GM18951 (cell line): ENCODE measurements around the gene P2RX3.
"Not testable (repeated sequence)": the region's sequence is repeated elsewhere in the genome, so short reads cannot be mapped to it uniquely, and the experiment has no call there.

Experiments used
- POLR2A ChIP-seq: IDR thresholded peaks from 4 replicates; pipeline ENCODE4 v1.6.1; 2011; ENCODE audit warnings: mild to moderate bottlenecking; ENCODE audit not compliant: insufficient read length, insufficient read depth; ENCODE audit errors: extremely low read depth
- in situ Hi-C: fragments of 300-500 bp; cut with MboI; formaldehyde crosslinking; loops from one replicate; pipeline ENCODE4 v1.12.0; 2022; ENCODE audit warnings: low sequenced_read_pairs, mixed read lengths, inconsistent platforms; ENCODE audit not compliant: unreplicated experiment

Gene P2RX3

DNA sequence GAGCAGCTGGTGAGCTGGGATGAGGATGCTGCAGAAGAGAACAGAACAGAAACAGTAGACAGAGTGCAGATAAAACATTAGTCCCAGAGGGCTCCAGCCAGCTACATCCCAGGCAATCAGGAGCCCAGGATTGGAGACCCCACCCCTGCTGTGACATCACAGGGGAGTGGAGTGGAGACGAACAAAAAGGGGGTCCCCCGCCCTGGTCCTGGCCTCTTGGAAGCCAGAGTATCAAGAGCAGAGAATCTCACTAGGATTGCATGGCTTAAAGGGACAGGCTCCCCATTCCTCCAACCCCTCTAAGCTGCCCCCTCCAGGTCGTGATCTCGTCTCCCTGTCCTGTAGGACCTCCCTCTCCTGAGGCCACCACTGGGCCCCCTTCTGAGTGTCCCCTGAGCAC lies at the start of gene P2RX3:
Gene P2RX3 (plus strand): TSS at position 211 of the 400 bp plus-strand sequence. CDS start 199 bp downstream, outside the sequence.
- in situ Hi-C loops = no loop called here

DNA sequence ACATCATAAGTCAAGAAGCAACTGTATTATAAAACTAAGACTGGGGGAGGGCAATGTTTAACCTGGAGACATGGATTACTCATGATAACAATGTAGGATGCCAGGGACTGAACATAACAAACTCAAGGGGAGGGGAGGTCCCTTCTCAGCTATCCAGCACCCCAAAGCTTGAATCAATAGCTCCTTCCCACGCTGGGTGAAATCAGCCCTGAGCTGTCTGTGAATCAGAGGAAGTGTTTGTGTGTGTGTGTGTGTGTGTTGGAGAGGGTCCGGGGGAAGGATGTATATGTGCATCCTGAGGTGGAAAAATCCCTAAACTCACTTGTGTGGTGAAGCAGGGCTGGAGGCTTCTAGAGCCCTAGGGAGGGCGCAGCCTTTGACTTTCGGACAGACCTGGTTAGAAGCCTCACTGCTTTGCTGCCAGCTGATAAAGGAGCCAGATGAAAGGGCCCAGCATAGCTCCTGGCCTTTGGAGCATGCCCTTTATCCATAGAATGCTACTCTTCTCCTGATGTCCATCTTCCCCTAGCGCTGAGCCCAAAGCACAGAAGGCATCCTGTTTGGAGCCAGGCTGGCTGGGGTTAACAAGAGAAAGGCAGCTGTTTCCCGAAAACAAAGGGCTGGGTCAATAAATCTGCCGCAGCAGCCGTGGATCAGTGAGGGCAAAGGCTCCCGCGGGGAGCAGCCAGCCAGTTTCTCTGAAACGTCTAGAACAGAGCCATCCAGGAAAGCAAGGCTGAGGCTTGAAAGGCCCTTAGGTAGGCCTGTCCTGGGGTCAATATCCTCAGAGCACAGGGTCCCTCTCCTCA lies 49.2 kb upstream of the P2RX3 start:
- in situ Hi-C loops = no loop called here
- no peak for TF ChIP-seq POLR2A

More for the DNA sequence above, at the start of gene P2RX3:
- TF ChIP-seq POLR2A = no peak

DNA sequence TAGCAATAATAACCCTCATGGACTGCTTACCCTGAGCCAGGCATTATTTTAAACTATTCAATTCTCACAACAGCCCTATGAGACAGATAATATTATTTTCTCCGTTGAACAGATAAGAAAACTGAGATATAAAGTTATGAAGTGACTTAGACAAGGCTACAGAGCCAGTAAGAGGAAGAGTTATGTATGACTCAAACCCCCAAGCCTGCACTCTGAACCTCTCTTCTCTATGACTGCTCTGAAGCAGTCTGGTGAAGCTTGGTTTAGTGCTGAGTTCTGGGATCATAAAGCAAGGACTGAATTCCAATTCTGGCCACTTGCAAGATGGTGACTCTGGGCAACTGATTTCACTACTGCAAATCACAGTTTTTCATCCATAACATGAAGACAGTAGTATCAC lies 47.9 kb upstream of the P2RX3 start:
- in situ Hi-C loops = no loop called here
- no peak for TF ChIP-seq POLR2A

DNA sequence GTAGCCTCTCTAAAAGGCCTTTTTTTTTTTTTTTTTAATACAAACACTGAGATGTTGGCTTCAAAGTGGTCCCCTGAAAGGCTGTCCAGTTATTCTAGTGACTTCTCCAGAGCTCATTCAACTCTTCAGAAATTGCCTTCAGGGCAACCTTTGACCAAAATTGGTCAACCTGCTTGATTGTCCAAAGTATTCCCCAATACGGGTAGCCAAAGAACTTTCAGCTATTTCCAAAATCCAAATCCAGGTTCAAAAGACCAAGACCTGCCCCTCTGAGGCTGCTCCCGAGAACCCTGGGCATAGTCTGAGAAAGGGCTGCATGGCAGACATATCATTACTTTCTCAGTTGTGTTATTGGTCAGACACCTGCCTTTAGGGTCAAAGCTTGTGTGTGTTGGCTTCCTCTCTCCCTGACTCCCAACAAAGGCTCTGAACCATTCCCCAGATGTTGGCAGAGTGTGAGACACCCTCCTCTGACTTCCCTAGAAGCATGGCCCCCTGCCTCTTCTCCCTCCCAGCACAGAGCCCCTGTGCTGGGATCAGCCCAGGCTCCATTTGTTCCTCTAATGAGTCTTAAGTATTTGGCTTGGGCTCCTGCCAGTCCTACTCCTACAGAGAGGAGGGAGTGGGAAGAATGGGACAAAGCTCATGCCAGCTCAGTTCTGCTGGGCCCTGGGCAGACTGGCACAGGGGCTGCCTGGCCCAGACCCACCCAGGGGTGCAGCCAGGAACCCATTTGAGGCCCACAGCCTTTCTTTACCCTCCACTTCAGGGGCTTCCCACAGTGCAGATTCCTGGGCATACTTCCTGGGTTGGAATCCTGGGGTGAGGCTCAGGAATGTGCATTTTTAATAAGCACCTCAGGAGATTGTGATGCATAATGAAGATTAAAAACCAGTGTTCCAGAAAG lies 43.7 kb upstream of the P2RX3 start:
- TF ChIP-seq POLR2A = no peak
- in situ Hi-C loops = no loop called here

DNA sequence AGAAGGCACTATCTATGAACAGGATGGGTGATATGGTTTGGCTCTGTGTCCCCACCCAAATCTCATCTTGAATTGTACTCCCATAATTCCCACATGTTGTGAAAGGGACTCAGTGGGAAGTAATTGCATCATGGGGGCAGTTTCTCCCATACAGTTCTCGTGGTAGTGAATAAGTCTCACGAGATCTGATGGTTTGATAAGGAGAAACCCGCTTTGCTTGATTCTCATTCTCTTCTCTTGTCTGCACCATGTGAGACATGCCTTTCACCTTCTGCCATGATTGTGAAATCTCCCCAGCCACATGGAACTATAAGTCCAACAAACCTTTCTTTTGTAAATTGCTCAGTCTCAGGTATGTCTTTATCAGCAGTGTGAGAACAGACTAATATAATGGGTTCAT lies 41.9 kb upstream of the P2RX3 start:
- in situ Hi-C loops = not testable (repeated sequence)

DNA sequence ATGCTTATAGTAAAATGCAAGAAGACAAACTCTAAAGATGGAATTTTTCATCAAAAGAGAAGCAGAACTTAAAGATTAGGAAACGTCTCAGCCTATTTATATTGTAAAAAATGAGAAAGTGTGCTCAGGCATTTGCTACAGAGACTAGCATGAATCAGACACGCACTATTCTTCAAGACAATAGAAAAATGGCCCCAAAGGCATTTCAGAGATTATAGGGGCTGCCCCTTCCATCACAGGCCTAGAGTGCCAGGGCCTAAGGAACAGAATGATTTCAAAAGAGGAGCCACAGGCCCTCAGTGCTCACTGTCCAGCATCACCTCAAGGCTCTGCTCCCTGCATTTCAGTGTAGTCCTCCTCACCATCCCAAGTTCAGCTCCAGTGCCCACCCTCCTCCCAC lies 40.9 kb upstream of the P2RX3 start:
- in situ Hi-C loops = no loop called here
- no peak for TF ChIP-seq POLR2A

DNA sequence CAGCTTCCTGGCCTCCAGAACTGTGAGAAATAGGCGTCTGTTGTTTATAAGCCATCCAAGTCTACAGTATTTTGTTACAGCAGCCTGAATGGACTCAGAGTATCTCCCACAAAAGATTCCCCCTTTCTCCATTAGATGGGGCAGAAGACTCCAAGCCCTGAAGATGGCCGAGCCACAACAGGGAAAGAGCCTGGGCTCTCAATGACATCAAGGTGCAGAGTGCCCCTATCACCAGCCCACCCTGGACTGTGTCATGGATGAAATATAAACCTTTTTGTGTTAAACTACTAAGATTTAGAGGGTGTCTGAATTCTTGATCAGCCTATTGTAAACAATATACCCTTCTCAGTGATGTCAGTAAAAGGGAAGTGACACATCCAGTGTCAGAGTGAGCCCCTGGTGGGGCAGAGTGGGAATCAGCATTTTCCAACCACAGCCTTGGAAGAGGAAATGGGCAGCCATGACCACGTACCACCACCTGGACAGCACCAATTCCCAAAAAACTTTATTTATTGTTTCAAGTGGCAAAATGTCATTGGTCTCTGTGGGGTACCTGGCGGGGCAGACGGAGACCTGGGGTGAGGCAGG lies 38.9 kb upstream of the P2RX3 start:
- TF ChIP-seq POLR2A = no peak
- in situ Hi-C loops = no loop called here

DNA sequence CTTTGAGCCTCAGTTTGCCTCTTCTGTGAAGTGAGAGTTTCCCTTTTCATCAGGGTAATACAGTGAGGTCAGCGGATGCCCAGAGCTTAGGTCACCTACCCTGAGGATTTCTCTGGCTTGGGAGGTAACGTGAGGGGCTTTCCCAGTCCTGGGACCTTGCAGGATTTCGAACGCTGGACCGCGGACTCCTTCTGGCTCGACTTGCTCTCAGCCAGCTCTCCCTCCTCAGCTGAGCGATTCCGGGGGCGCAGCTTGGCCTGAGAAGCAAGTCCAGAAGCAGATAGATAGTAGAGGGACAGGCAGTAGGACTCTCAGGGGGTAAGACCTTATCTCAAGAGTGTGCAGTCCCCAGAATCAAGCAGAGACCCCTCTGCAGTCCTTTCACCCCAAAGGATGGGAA lies 37.4 kb upstream of the P2RX3 start:
- TF ChIP-seq POLR2A = no peak
- in situ Hi-C loops = no loop called here

DNA sequence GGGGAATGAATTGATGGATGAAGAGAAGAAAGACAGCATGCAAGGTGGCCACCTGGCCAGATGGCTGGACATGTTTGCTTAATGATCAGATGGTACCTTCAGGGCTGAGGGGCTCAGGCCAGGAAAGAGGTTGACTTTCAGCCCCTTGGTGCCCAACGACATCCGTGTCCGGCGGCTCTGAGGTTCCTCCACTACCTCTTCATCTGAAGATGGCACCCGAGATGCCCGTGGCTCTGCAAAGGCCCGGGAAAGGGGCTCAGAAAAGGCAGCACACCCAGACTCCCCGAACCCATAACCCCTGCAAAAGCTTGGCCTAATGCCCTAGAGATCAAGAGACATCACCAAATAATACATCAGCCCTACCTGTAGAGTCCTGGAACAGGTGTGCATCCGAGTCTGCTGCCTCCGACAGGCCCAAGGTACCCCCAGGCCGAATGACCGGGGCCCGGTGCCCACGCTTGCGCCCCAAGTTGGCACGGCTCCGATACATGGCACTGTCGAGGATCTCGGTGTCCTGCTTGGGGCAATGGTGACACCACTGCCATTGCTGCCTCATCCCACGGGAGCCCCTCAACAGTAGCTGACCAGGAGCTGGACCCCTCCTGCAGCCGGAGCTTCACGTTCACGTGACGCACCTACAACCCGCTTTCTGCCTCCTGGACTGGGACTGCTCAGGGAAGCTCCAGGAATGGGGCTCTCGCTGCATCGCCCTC lies 36.3 kb upstream of the P2RX3 start:
- TF ChIP-seq POLR2A = no peak
- in situ Hi-C loops = no loop called here

DNA sequence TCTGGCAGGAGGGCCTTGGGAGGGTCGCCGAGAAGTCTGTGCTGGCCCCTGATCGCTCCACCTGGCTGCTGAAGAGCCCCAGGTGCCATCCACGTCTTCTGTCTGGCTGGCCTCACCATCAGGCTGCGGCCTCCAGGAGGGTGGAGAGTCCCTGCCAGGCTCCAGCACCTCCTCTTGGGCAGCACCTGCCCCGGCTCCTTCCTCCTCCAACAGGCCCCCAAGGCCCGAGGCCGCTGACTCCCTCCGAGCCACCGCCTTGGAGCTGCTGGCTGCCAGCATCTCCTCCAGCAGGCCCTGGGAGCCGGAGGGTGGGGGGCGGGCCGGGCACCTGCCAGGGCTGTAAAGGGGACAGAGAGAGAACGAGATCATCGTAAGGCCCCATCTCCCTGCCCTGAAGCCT lies 35.7 kb upstream of the P2RX3 start:
- TF ChIP-seq POLR2A = no peak
- in situ Hi-C loops = no loop called here

DNA sequence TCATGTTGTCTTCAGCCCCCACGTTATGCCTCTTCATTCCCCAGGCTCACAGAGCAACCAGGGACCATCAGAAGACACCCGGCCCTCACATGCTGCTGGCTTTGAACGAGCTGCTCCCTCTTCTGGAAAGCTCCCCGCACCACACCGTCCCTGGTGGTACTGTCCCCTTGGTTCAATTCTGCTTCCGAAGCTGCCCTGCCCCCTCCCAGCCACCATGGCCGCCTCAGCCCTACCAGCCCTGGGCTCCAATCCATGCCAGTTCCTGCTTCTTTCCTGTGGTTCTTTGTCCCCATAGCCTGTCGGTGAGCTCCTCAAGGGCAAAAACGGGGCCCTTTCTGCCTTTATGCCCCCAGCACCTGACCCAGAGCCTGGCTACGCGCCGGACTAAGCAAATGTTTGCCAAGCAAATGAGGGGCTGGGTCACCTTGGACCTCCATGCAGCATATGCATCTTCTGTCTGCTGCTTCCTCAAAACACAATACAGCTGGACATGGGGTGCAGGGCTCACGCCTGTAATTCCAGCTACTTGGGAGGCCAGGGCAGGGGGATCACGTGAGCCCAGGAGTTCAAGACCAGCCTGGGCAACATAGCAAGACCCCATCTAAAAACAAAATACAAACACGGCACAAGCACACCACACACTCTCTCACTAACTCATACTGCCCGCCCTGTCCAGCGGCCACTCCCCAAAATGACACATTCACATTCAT lies 34.7 kb upstream of the P2RX3 start:
- in situ Hi-C loops = no loop called here
- no peak for TF ChIP-seq POLR2A

DNA sequence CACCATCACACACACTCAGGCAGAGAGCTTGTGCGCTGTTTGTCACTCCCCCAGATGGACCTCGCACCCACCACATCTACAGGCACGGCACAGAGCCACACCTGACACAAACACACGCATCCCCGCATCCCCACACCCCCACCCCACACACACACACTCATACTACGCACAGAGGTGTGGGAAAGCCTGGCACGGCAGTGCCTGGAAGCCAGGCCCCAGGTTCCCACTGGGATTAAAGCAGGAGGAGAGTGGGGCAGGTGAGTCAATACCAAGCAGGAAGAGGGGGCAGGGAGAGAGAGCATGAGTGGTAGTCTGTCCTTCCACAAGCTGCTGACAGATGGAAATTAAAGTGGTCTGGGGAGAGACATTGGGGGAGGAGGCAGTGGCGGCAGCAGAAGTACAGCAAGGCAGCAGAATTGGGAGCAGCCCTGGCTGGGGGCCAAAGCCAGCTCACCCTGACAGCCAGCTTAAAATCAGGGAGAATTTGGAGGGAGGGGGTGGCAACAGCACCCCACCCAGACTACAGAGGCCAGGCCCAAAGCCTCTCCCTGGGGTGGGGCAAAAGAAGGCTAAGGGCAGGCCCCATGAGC lies 34.1 kb upstream of the P2RX3 start:
- in situ Hi-C loops = no loop called here
- no peak for TF ChIP-seq POLR2A
